Measurements from ENCODE around the gene MRPS15.

GRCh38 chr1:36438715-36439114 lies 25.5 kb downstream of the MRPS15 start:
- TF ChIP-seq CTCF (IDR thresholded peaks at IDR 0.05) (no peak), POLR2A (IDR thresholded peaks at IDR 0.05) (no peak), EP300 (IDR thresholded peaks at IDR 0.05) (no peak)
